Measurements from ENCODE around the gene GABBR1. TPM values are rescaled to one million over a fixed set of nuclear protein-coding genes. Genes with fewer than 3 reads are reported as not detected.

GABBR1 gene
- polyA plus RNA-seq, 1 donor (not counting 4 experiments of a cell fraction or from before 2014, with no cell fraction given): 18.9 TPM

GRCh38 chr6:29527126-29527525 is 105.9 kb downstream of the GABBR1 start:
- TF ChIP-seq CTCF (optimal IDR thresholded peaks at IDR 0.05 in 1 of 3, IDR thresholded peaks at IDR 0.05 in 1 of 3, conservative IDR thresholded peaks at IDR 0.05 in 1 of 3; ENCODE audit: extremely low read depth in 1 of 3, insufficient read depth in 2 of 3, low read length in 3 of 3): no peak
- DNase-seq (ENCODE audit: low read depth, low spot score) (no peak), FAIRE-seq (no peak)
- Histone ChIP-seq H2AFZ (ENCODE audit: control insufficient read depth, low read length) (no peak overlapping the region), H3K79me2 (ENCODE audit: control insufficient read depth, insufficient read depth, low read length) (no peaks in the 10 kb centered on the region), H3K4me1 (ENCODE audit: control insufficient read depth, extremely low read depth, insufficient read depth, low read length) (no peaks in the 10 kb centered on the region), H3K9me1 (ENCODE audit: control insufficient read depth, extremely low read depth, insufficient read depth, low read length) (no peaks in the 10 kb centered on the region), H4K20me1 (ENCODE audit: control insufficient read depth, extremely low read depth, insufficient read depth, low read length) (no peaks in the 10 kb centered on the region), H3K4me3 (ENCODE audit: control insufficient read depth in 2 of 3, extremely low read depth in 1 of 3, insufficient read depth in 2 of 3, low read depth in 1 of 3, low read length in 3 of 3) (no peak overlapping the region), H3K9me3 (ENCODE audit: control insufficient read depth, low read depth, low read length) (no peaks in the 10 kb centered on the region), H3K9ac (ENCODE audit: control insufficient read depth, extremely low read depth, insufficient read depth, low read length) (no peak overlapping the region), H3K27me3 (ENCODE audit: control insufficient read depth, extremely low read depth, insufficient read depth, low read length) (peaks cover 3% of the 10 kb centered on the region), H3K36me3 (ENCODE audit: control insufficient read depth in 2 of 2, extremely low read depth in 1 of 2, insufficient read depth in 2 of 2, low read length in 2 of 2) (no peaks in the 10 kb centered on the region), H3K4me2 (ENCODE audit: control insufficient read depth, extremely low read depth, insufficient read depth, low read depth, low read length) (no peak overlapping the region), H3K27ac (ENCODE audit: control insufficient read depth, insufficient read depth, low read length) (no peak overlapping the region)
- dilution Hi-C loops (cut with MboI; ENCODE audit: extremely low pct_ligation_motif_present, low sequenced_read_pairs): no loop called here

- Histone ChIP-seq H3K79me2 (ENCODE audit: control insufficient read depth, insufficient read depth, low read length) (no peaks in the 10 kb centered on the region), H3K9ac (ENCODE audit: control insufficient read depth, extremely low read depth, insufficient read depth, low read length) (no peak overlapping the region), H2AFZ (ENCODE audit: control insufficient read depth, low read length) (no peak overlapping the region), H3K4me3 (ENCODE audit: control insufficient read depth in 2 of 3, extremely low read depth in 1 of 3, insufficient read depth in 2 of 3, low read depth in 1 of 3, low read length in 3 of 3) (no peak overlapping the region), H3K27ac (ENCODE audit: control insufficient read depth, insufficient read depth, low read length) (no peak overlapping the region), H3K9me3 (ENCODE audit: control insufficient read depth, low read depth, low read length) (no peaks in the 10 kb centered on the region), H3K9me1 (ENCODE audit: control insufficient read depth, extremely low read depth, insufficient read depth, low read length) (no peaks in the 10 kb centered on the region), H3K27me3 (ENCODE audit: control insufficient read depth, extremely low read depth, insufficient read depth, low read length) (peaks cover 3% of the 10 kb centered on the region), H4K20me1 (ENCODE audit: control insufficient read depth, extremely low read depth, insufficient read depth, low read length) (no peaks in the 10 kb centered on the region), H3K36me3 (ENCODE audit: control insufficient read depth in 2 of 2, extremely low read depth in 1 of 2, insufficient read depth in 2 of 2, low read length in 2 of 2) (no peaks in the 10 kb centered on the region), H3K4me1 (ENCODE audit: control insufficient read depth, extremely low read depth, insufficient read depth, low read length) (no peaks in the 10 kb centered on the region), H3K4me2 (ENCODE audit: control insufficient read depth, extremely low read depth, insufficient read depth, low read depth, low read length) (no peak overlapping the region)
- TF ChIP-seq CTCF (optimal IDR thresholded peaks at IDR 0.05 in 1 of 3, IDR thresholded peaks at IDR 0.05 in 1 of 3, conservative IDR thresholded peaks at IDR 0.05 in 1 of 3; ENCODE audit: extremely low read depth in 1 of 3, insufficient read depth in 2 of 3, low read length in 3 of 3) (no peak), EZH2 (IDR thresholded peaks at IDR 0.05; ENCODE audit: low read length) (no peak)
- dilution Hi-C loops (cut with MboI; ENCODE audit: extremely low pct_ligation_motif_present, low sequenced_read_pairs): no loop called here
- DNase-seq (ENCODE audit: low read depth, low spot score) (no peak), FAIRE-seq (no peak)
These were observed 107.7 kb downstream of the GABBR1 start for GRCh38 chr6:29525311-29525639.

Data from keratinocyte (primary cell).